Ascending aorta (tissue), 2 donors: ENCODE measurements around the gene EMP2. TPM values are rescaled to one million over a fixed set of nuclear protein-coding genes. Genes with fewer than 3 reads are reported as not detected.
"Not testable (repeated sequence)": the region's sequence is repeated elsewhere in the genome, so short reads cannot be mapped to it uniquely, and the experiment has no call there.

ENCODE experiments used
- DNase-seq, 2 donors: peaks; one replicate each; pipeline ENCODE4 v3.0.0-alpha.2; 2019; ENCODE audit warnings: low spot score in 2 of 2
- H3K27ac ChIP-seq, 2 donors: fragments of 200-600 bp; sonication (generic); one replicate each; pipeline ENCODE4 v1.5.1; 2016 to 2017; ENCODE audit warnings: mild to moderate bottlenecking in 1 of 2
- H3K27me3 ChIP-seq: fragments of 200-600 bp; sonication (generic); one replicate; pipeline ENCODE4 v1.5.1; 2017
- H3K36me3 ChIP-seq, 2 donors: fragments of 200-600 bp; sonication (generic); one replicate each; pipeline ENCODE4 v1.5.1; 2016
- H3K4me1 ChIP-seq, 2 donors: fragments of 200-600 bp; sonication (generic); one replicate each; pipeline ENCODE4 v1.5.1; 2016 to 2017; ENCODE audit warnings: mild to moderate bottlenecking in 1 of 2
- H3K4me3 ChIP-seq, 2 donors: fragments of 200-600 bp; sonication (generic); one replicate each; pipeline ENCODE4 v1.5.1; 2016 to 2017; ENCODE audit warnings: mild to moderate bottlenecking in 1 of 2
- H3K9me3 ChIP-seq, 2 donors: fragments of 200-600 bp; sonication (generic); one replicate each; pipeline ENCODE4 v1.5.1; 2016
- intact Hi-C: fragments of 100-400 bp; cut with DNase I; formaldehyde crosslinking; loops from one replicate; pipeline ENCODE4 v1.15.1; 2023
- total RNA-seq: library from RNA; depleted of rRNA; stranded (reverse); fragments of >200 nt; gene quantifications from one replicate; pipeline ENCODE4 v1.1.0, GENCODE V29; 2016
- TF ChIP-seq, protein P1 (sequence below), 3 experiments: fragments of 200-600 bp in 2 of 3; fragments of 450-650 bp in 1 of 3; sonication (generic) in 2 of 3; IDR thresholded peaks; one replicate each; pipeline ENCODE4 v1.5.1; 2016 to 2019; ENCODE audit warnings: antibody characterized with exemption in 3 of 3, mild to moderate bottlenecking in 1 of 3, moderate library complexity in 1 of 3

EMP2 gene
- total RNA-seq, 1 donor from 2014 or later, result 49.2 TPM

DNA sequence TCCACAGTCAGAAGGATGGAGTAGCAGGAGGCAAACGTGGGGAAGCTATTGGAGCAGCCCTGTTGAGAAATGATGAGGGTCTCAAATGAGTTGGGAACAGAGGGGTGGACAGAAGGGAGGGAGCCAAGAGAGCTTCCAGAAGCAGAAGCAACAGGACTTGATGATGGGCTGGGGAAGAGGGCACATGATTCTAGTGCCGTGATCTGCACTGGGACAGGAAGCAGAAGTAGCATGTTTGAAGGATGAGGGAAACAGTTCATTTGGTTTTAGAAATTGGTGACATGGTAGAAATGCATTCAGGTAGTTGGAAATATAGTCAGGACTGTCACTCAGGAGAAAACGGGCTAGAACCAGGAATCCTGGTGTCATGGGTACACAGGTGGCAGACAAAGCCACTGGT lies 19.4 kb downstream of the EMP2 start:
- H3K9me3 ChIP-seq, result peaks cover 4 to 7% of the 10 kb centered on the region in 2 donors
- no peaks in the 10 kb centered on the region for H3K27me3 ChIP-seq
- H3K36me3 ChIP-seq, result no peaks in the 10 kb centered on the region
- TF ChIP-seq, protein P1, sequence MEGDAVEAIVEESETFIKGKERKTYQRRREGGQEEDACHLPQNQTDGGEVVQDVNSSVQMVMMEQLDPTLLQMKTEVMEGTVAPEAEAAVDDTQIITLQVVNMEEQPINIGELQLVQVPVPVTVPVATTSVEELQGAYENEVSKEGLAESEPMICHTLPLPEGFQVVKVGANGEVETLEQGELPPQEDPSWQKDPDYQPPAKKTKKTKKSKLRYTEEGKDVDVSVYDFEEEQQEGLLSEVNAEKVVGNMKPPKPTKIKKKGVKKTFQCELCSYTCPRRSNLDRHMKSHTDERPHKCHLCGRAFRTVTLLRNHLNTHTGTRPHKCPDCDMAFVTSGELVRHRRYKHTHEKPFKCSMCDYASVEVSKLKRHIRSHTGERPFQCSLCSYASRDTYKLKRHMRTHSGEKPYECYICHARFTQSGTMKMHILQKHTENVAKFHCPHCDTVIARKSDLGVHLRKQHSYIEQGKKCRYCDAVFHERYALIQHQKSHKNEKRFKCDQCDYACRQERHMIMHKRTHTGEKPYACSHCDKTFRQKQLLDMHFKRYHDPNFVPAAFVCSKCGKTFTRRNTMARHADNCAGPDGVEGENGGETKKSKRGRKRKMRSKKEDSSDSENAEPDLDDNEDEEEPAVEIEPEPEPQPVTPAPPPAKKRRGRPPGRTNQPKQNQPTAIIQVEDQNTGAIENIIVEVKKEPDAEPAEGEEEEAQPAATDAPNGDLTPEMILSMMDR (IDR thresholded peaks at IDR 0.05), result no peak
- peak overlapping the region; percentile 79 to 93 for H3K27ac ChIP-seq
- no peak overlapping the region for H3K4me3 ChIP-seq
- intact Hi-C loops, result loop anchor here (5.0 kb wide), 1 partner anchor 356 kb away; no protein-coding TSS in a partner anchor
- H3K4me1 ChIP-seq, result peaks cover 22 to 70% of the 10 kb centered on the region in 2 donors
- DNase-seq, result no peak

DNA sequence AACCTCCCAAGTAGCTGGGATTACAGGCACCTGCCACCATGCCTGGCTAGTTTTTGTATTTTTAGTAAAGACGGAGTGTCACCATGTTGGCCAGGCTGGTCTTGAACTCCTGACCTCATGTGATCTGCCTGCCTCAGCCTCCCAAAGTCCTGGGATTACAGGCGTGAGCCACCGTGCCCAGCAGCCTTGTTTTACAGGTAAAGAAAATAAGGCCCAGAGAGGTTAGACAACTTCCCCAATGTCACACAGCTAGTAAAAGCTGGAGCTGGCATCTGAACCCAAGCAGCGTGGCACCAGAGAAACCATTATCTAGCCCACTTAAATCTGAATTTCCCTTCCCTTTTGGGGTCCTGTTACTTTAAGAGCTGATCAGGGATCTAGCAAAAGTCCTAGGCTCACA lies 20.6 kb downstream of the EMP2 start:
- H3K9me3 ChIP-seq, DNase-seq, H3K27me3 ChIP-seq, H3K36me3 ChIP-seq: not testable (repeated sequence)
- intact Hi-C loops, result loop anchor here (2.0 to 5.0 kb wide), 3 partner anchors 37 to 358 kb away; partner anchors contain the start of gene NUBP1
- H3K4me3 ChIP-seq, result peak overlapping the region; percentile 27 to 37
- H3K27ac ChIP-seq, result peak overlapping the region; percentile 79 to 93
- H3K4me1 ChIP-seq, result peaks cover 12 to 61% of the 10 kb centered on the region in 2 donors

DNA sequence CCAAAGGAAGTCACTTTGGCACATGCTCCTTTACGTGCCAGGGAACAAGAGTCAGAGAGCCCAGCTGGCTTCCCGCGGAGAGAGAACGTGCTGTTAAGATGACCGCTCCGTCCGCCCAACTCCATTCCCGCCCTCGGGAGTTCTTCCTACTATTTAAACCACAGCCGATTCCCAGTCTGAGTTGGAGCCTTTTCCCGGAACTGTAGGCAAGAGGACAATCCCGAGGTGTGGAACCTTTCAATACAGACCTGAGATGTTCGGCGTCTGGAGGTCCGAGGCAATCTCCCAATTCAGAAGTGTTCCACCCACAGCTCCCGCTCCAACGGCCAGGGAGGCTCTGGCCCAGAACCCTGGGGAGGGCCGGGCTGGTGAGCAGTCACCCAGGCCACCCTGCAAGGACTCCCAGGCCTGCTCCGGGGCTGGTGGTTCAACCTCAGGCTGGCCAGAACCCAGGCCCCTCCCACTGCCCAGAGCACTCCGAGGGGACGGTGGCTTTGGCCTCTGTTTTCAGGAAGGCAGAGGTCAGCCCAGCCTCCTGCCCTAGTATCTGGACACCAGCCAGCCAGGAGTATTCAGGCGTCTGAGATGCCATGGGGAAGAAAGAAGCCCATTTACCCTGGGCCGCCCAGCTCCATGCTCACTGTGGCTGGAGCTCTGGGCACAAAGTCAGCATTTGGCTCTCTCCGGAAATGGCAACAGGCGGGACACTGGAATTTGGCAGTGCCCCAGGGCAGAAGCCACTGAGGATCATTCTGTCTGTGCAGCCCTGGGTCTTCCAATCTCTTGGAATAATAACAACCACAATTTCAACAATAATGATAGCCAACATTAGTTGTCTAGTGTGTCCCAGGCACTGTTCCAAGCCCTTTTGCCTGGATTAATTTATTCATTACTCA lies 21.4 kb downstream of the EMP2 start:
- Histone ChIP-seq H3K4me1 (peaks cover 12 to 54% of the 10 kb centered on the region in 2 donors), H3K9me3 (peaks cover 4 to 7% of the 10 kb centered on the region in 2 donors), H3K27ac (peak overlapping the region; percentile 79 to 93), H3K36me3 (no peaks in the 10 kb centered on the region), H3K27me3 (no peaks in the 10 kb centered on the region), H3K4me3 (peak overlapping the region; percentile 27 to 37)
- intact Hi-C loops, result loop anchor here (1.0 to 2.0 kb wide), 3 partner anchors 21 to 184 kb away; partner anchors contain the start of genes EMP2 and NUBP1
- DNase-seq, result peak; percentile 46 to 88
- TF ChIP-seq, protein P1 (IDR thresholded peaks at IDR 0.05), result no peak

DNA sequence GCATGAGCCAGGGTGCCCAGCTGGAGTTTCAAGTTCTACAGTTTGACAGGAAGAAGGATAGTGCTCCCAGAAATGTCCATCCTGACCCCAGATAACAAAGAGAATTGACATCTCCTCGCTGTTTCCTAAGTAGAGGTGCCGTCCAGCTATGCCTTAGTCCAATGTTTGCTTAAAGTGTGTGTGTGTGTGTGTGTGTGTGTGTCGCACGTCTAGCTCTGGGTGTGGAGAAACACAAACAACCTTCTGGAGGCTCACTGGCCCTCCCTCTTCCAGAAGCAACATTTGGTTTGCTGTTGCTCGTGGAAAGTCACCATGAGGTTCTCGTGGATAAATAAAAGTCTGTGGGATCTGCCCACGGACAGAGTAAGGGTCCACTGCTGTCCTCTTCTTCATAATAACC lies 22.1 kb downstream of the EMP2 start:
- Histone ChIP-seq H3K36me3 (no peaks in the 10 kb centered on the region), H3K4me1 (peaks cover 12 to 47% of the 10 kb centered on the region in 2 donors), H3K4me3 (peak overlapping the region; percentile 27 to 37), H3K27me3 (no peaks in the 10 kb centered on the region), H3K9me3 (peaks cover 4 to 7% of the 10 kb centered on the region in 2 donors), H3K27ac (peak overlapping the region; percentile 79 to 93)
- DNase-seq, result no peak
- intact Hi-C loops, result loop anchor here (1.0 to 2.0 kb wide), 3 partner anchors 22 to 184 kb away; partner anchors contain the start of genes EMP2 and NUBP1
- TF ChIP-seq, protein P1 (IDR thresholded peaks at IDR 0.05), result no peak

DNA sequence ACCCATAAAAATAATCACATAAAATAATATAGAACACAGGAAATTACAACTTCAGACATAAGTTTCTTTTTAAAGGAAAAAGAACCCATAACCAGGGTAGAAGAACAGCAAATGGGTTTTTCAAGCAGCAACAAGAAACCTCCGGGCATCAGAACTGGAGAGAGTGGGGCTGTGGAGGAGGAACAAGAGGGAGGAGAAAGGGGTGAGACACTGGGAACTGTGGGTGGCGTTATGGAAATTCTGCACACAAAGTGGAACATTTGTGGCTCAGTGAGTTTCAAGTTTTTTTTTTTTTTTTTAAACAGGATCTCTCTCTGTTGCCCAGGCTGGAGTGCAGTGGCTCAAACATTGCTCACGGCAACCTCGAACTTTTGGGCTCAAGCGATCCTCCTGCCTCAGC lies 22.6 kb downstream of the EMP2 start:
- Histone ChIP-seq H3K36me3 (no peaks in the 10 kb centered on the region), H3K4me1 (peaks cover 12 to 44% of the 10 kb centered on the region in 2 donors), H3K27ac (peak overlapping the region; percentile 79 to 93), H3K9me3 (peaks cover 4 to 7% of the 10 kb centered on the region in 2 donors), H3K27me3 (no peaks in the 10 kb centered on the region), H3K4me3 (peak overlapping the region in 1 of 2 donors; percentile 27)
- no peak for DNase-seq
- TF ChIP-seq, protein P1 (IDR thresholded peaks at IDR 0.05), result no peak
- intact Hi-C loops, result loop anchor here (1.0 to 2.0 kb wide), 3 partner anchors 23 to 185 kb away; partner anchors contain the start of genes EMP2 and NUBP1

DNA sequence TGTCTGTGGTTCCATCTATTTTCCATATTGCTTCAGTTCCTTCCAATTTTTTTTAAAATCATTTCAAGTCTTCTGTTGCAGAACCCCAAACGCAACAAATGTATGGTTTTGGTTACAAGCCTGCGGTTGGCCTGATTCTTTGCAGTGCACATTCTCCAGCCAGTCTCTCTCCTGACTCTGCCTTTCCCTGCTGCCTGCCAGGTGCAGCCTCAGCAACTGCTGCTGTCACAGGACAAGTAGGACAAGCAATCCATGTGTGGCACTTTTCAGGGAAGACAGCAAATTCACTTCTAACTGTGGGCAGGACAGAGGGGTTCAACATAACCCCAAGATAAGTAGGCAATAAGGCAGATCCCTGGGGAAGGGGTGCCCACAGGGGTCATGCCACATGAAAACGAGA lies 24.2 kb downstream of the EMP2 start:
- Histone ChIP-seq H3K27ac (peak overlapping the region; percentile 79 to 93), H3K4me1 (peaks cover 12 to 40% of the 10 kb centered on the region in 2 donors), H3K9me3 (no peaks in the 10 kb centered on the region), H3K4me3 (no peak overlapping the region), H3K36me3 (no peaks in the 10 kb centered on the region), H3K27me3 (no peaks in the 10 kb centered on the region)
- DNase-seq, result no peak
- TF ChIP-seq, protein P1 (IDR thresholded peaks at IDR 0.05), result no peak
- intact Hi-C loops, result no loop called here
